ENCODE measurements around the gene ITGB1. TPM values are rescaled to one million over a fixed set of nuclear protein-coding genes. Genes with fewer than 3 reads are reported as not detected.

ITGB1 gene
- total RNA-seq, 1 donor from 2014 or later: 263 TPM

DNA sequence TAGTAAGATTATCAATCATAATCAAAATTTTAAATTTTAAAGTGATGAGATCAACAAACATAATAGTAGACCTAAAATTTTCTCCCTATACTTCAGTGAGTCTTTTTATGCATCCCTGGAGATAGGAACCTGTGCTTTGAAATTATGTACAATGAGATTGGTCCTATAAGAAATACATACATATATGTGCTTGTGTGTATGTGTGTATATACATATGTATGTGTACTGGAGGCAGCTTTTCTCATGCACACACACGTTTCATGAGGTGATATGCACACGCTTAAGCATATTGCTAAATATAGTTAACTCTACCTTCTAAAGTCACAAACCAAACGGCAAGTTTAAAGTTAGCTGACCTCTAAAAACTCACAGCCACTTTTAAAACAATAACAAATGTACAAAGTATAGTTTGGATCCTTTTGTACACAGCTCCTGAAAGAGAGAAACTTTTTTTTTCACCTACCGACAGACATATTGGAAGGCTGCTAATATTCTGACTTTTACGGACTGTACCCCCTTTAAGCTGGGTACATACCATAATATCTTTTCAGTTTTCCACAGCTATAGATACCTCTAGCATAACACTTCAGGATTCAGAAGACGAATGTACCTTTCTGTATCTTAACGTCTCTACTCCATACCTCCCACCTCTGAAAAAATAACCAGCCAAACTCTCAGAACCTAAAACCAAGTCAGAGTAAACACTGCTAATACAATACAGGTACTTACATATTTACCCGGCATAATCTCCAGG, 3.3 kb downstream of the ITGB1 start:
- TF ChIP-seq, protein P1, sequence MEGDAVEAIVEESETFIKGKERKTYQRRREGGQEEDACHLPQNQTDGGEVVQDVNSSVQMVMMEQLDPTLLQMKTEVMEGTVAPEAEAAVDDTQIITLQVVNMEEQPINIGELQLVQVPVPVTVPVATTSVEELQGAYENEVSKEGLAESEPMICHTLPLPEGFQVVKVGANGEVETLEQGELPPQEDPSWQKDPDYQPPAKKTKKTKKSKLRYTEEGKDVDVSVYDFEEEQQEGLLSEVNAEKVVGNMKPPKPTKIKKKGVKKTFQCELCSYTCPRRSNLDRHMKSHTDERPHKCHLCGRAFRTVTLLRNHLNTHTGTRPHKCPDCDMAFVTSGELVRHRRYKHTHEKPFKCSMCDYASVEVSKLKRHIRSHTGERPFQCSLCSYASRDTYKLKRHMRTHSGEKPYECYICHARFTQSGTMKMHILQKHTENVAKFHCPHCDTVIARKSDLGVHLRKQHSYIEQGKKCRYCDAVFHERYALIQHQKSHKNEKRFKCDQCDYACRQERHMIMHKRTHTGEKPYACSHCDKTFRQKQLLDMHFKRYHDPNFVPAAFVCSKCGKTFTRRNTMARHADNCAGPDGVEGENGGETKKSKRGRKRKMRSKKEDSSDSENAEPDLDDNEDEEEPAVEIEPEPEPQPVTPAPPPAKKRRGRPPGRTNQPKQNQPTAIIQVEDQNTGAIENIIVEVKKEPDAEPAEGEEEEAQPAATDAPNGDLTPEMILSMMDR (IDR thresholded peaks at IDR 0.05; ENCODE audit: partially characterized antibody, unreplicated experiment): no peak
- peak overlapping the region; percentile 70 for H3K4me3 Mint-ChIP-seq (ENCODE audit: unreplicated experiment)
- H3K36me3 Mint-ChIP-seq (ENCODE audit: unreplicated experiment): no peaks in the 10 kb centered on the region
- no peak for DNase-seq
- H3K27ac Mint-ChIP-seq (ENCODE audit: unreplicated experiment): no peak overlapping the region
- H3K27me3 Mint-ChIP-seq (ENCODE audit: unreplicated experiment): peaks cover 8% of the 10 kb centered on the region
- H3K9me3 Mint-ChIP-seq (ENCODE audit: unreplicated experiment): peaks cover 10% of the 10 kb centered on the region
- peaks cover 58% of the 10 kb centered on the region for H3K4me1 Mint-ChIP-seq (ENCODE audit: low read depth, unreplicated experiment)

DNA sequence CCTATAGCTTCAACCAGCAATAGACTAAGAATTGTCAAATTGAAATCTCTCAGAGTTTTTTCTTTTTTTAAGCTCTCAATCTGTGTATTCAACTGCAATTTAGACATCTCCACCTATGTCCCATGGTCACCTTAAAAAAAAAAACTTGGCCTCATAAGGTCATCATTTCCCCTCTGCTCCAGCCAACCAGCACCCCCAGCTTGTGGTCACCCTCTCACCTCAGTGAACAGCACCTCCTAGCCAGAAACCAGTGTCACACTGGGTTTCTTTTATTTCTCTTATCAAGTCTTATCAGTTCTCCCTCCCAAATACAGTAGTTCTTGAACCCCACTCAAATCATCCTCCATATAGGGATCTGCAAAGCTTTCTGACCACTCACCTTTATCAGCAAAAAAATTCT, 4.0 kb downstream of the ITGB1 start:
- H3K27ac Mint-ChIP-seq (ENCODE audit: unreplicated experiment): peak overlapping the region; percentile 20
- H3K4me1 Mint-ChIP-seq (ENCODE audit: low read depth, unreplicated experiment): peaks cover 60% of the 10 kb centered on the region
- H3K36me3 Mint-ChIP-seq (ENCODE audit: unreplicated experiment): no peaks in the 10 kb centered on the region
- peaks cover 8% of the 10 kb centered on the region for H3K9me3 Mint-ChIP-seq (ENCODE audit: unreplicated experiment)
- H3K4me3 Mint-ChIP-seq (ENCODE audit: unreplicated experiment): peak overlapping the region; percentile 57
- TF ChIP-seq, protein P1 (IDR thresholded peaks at IDR 0.05; ENCODE audit: partially characterized antibody, unreplicated experiment): no peak
- no peak for DNase-seq
- H3K27me3 Mint-ChIP-seq (ENCODE audit: unreplicated experiment): peaks cover 8% of the 10 kb centered on the region

GRCh38 chr10:32953277-32953927, 4.6 kb downstream of the ITGB1 start:
- peaks cover 62% of the 10 kb centered on the region for H3K4me1 Mint-ChIP-seq (ENCODE audit: low read depth, unreplicated experiment)
- peaks cover 3% of the 10 kb centered on the region for H3K27me3 Mint-ChIP-seq (ENCODE audit: unreplicated experiment)
- H3K9me3 Mint-ChIP-seq (ENCODE audit: unreplicated experiment): peaks cover 2% of the 10 kb centered on the region
- no peak overlapping the region for H3K27ac Mint-ChIP-seq (ENCODE audit: unreplicated experiment)
- TF ChIP-seq, protein P1 (IDR thresholded peaks at IDR 0.05; ENCODE audit: partially characterized antibody, unreplicated experiment): no peak
- peak overlapping the region; percentile 21 for H3K4me3 Mint-ChIP-seq (ENCODE audit: unreplicated experiment)
- H3K36me3 Mint-ChIP-seq (ENCODE audit: unreplicated experiment): no peaks in the 10 kb centered on the region
- no peak for DNase-seq

GRCh38 chr10:32952541-32953276, 5.3 kb downstream of the ITGB1 start:
- peaks cover 64% of the 10 kb centered on the region for H3K4me1 Mint-ChIP-seq (ENCODE audit: low read depth, unreplicated experiment)
- peaks cover 2% of the 10 kb centered on the region for H3K9me3 Mint-ChIP-seq (ENCODE audit: unreplicated experiment)
- no peak overlapping the region for H3K27ac Mint-ChIP-seq (ENCODE audit: unreplicated experiment)
- H3K36me3 Mint-ChIP-seq (ENCODE audit: unreplicated experiment): no peaks in the 10 kb centered on the region
- no peak overlapping the region for H3K4me3 Mint-ChIP-seq (ENCODE audit: unreplicated experiment)
- TF ChIP-seq, protein P1 (IDR thresholded peaks at IDR 0.05; ENCODE audit: partially characterized antibody, unreplicated experiment): no peak
- DNase-seq: no peak
- peaks cover 4% of the 10 kb centered on the region for H3K27me3 Mint-ChIP-seq (ENCODE audit: unreplicated experiment)
